ENCODE results near the gene LCLAT1. TPM values are rescaled to one million over a fixed set of nuclear protein-coding genes. Genes with fewer than 3 reads are reported as not detected.

The LCLAT1 gene
- total RNA-seq, 1 donor from 2014 or later, result 29.3 TPM

DNA sequence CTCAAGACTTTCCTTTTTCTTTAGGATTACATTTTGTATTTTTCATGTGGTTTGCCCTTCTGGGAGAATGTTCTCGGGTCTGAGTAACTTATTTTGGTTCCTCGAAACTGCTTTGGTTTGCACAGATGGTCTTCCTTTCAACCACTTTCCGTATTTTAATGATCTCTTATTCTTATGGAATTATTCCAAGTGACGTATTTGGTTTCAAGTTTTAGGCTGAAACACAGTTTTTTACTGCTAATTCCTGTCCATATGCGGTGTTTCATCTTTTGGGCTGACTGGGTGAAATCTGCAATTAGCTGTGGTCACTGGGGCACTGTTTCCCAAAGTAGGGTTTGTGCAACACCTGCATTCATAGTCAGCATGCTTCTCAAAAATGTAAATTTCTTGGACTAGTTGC, 237.5 kb downstream of the LCLAT1 start:
- TF ChIP-seq, protein P1, sequence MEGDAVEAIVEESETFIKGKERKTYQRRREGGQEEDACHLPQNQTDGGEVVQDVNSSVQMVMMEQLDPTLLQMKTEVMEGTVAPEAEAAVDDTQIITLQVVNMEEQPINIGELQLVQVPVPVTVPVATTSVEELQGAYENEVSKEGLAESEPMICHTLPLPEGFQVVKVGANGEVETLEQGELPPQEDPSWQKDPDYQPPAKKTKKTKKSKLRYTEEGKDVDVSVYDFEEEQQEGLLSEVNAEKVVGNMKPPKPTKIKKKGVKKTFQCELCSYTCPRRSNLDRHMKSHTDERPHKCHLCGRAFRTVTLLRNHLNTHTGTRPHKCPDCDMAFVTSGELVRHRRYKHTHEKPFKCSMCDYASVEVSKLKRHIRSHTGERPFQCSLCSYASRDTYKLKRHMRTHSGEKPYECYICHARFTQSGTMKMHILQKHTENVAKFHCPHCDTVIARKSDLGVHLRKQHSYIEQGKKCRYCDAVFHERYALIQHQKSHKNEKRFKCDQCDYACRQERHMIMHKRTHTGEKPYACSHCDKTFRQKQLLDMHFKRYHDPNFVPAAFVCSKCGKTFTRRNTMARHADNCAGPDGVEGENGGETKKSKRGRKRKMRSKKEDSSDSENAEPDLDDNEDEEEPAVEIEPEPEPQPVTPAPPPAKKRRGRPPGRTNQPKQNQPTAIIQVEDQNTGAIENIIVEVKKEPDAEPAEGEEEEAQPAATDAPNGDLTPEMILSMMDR (IDR thresholded peaks at IDR 0.05; ENCODE audit: unreplicated experiment), result no peak
- Mint-ChIP-seq H3K9me3 (ENCODE audit: low read depth) (no peaks in the 10 kb centered on the region), H3K4me1 (ENCODE audit: low read depth) (peaks cover 12% of the 10 kb centered on the region)

DNA sequence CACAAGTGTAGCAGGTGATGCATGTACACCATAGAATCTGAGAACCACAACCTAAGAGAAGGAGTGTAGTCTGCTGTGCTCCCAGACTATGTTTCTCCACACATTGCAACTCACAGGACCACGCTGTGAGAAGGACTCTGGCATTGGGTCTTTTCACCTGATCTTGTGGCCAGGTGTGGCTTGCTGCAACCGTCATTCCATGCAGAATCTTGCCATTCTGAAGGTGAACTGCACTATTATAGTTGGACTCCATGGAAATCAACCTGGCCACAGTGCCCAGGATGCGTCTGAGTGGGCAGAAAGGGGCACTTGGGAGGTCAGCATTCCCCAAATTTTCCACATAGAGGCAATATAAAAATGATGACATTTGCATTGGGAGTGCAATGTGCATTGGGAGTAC, 237.9 kb downstream of the LCLAT1 start:
- H3K4me1 Mint-ChIP-seq (ENCODE audit: low read depth), result peaks cover 12% of the 10 kb centered on the region
- TF ChIP-seq, protein P1 (IDR thresholded peaks at IDR 0.05; ENCODE audit: unreplicated experiment), result no peak
- no peak overlapping the region for H3K27ac Mint-ChIP-seq
- no peaks in the 10 kb centered on the region for H3K36me3 Mint-ChIP-seq (ENCODE audit: insufficient read depth)
- no peak overlapping the region for H3K4me3 Mint-ChIP-seq (ENCODE audit: low read depth)
- no peaks in the 10 kb centered on the region for H3K9me3 Mint-ChIP-seq (ENCODE audit: low read depth)
- H3K27me3 Mint-ChIP-seq, result peaks cover 8% of the 10 kb centered on the region
- no peak for DNase-seq (ENCODE audit: low spot score, unreplicated experiment)

More for the DNA sequence above, 237.5 kb downstream of the LCLAT1 start:
- DNase-seq (ENCODE audit: low spot score, unreplicated experiment), result no peak
- Mint-ChIP-seq H3K27ac (no peak overlapping the region), H3K36me3 (ENCODE audit: insufficient read depth) (no peaks in the 10 kb centered on the region), H3K4me3 (ENCODE audit: low read depth) (no peak overlapping the region), H3K27me3 (peaks cover 8% of the 10 kb centered on the region)

DNA sequence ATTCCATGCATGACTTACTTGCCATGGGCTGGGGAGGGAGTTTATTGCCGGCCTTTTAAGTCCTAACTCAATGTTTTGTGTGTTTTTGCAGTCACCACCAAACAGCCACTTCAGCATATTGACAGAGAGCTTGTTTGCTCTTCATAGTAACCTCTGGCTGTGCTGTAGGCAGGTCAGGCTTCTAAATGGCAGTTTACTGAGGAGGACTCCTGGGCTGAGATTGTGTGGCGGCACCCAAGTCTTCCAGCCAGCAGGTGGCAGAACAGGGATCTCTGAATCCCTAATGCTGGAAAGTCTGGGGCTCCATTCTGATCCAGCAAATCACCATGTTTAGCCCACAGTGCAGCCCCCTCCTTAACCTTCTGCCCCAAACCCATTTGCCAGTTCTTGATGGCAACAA, 239.0 kb downstream of the LCLAT1 start:
- H3K9me3 Mint-ChIP-seq (ENCODE audit: low read depth), result no peaks in the 10 kb centered on the region
- no peaks in the 10 kb centered on the region for H3K36me3 Mint-ChIP-seq (ENCODE audit: insufficient read depth)
- DNase-seq (ENCODE audit: low spot score, unreplicated experiment), result no peak
- no peak overlapping the region for H3K4me3 Mint-ChIP-seq (ENCODE audit: low read depth)
- H3K4me1 Mint-ChIP-seq (ENCODE audit: low read depth), result peaks cover 12% of the 10 kb centered on the region
- peaks cover 3% of the 10 kb centered on the region for H3K27me3 Mint-ChIP-seq
- TF ChIP-seq, protein P1 (IDR thresholded peaks at IDR 0.05; ENCODE audit: unreplicated experiment), result peak; percentile 60
- H3K27ac Mint-ChIP-seq, result no peak overlapping the region

DNA sequence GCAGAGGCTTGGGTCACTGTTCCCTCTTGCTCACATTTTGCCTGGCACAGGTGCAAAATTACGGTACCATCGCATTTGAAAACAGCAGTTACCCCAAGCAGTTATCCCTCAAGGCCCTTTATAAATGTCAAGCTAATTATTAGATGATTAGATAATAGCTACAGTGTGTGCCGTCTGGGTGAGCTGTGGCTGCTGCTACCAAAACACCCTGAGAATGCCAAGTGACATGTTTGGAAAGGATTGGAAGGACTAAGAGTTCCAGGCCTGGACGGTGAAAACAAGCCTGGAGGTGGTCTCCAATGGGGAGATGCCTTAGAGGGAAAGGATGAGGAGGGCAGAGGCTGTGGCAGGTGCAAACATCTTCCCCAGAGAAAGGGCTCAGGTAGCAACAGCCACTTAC, 239.6 kb downstream of the LCLAT1 start:
- Mint-ChIP-seq H3K27ac (no peak overlapping the region), H3K4me3 (ENCODE audit: low read depth) (no peak overlapping the region), H3K27me3 (peaks cover 3% of the 10 kb centered on the region), H3K36me3 (ENCODE audit: insufficient read depth) (no peaks in the 10 kb centered on the region), H3K9me3 (ENCODE audit: low read depth) (no peaks in the 10 kb centered on the region), H3K4me1 (ENCODE audit: low read depth) (peaks cover 12% of the 10 kb centered on the region)
- TF ChIP-seq, protein P1 (IDR thresholded peaks at IDR 0.05; ENCODE audit: unreplicated experiment), result no peak
- DNase-seq (ENCODE audit: low spot score, unreplicated experiment), result no peak

DNA sequence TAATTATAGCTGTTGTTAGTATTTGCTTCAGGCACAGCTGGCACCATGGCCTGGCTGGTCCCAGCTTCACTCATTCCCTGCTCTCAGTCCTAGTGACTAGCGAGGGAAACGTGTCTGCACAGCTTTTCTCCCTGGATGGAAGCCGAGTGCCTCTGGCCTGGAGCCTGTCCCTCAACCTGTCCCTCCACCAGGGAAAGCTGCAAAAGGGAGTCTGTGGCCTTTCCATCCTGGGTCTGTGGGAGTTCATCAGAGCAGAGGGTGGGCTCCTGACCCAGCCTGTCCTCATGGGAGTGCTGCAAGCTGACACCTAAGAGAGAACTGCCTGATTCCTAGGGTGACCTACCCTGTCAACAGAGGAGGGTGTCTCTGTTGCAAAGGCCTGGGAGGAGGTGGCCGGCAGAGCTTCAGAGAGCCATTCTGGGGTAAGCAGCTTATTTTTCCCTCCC, 241.9 kb downstream of the LCLAT1 start:
- H3K36me3 Mint-ChIP-seq (ENCODE audit: insufficient read depth), result no peaks in the 10 kb centered on the region
- no peak overlapping the region for H3K4me3 Mint-ChIP-seq (ENCODE audit: low read depth)
- H3K9me3 Mint-ChIP-seq (ENCODE audit: low read depth), result no peaks in the 10 kb centered on the region
- H3K4me1 Mint-ChIP-seq (ENCODE audit: low read depth), result peaks cover 12% of the 10 kb centered on the region
- H3K27ac Mint-ChIP-seq, result peak overlapping the region; percentile 23
- H3K27me3 Mint-ChIP-seq, result peaks cover 6% of the 10 kb centered on the region
- DNase-seq (ENCODE audit: low spot score, unreplicated experiment), result no peak
- TF ChIP-seq, protein P1 (IDR thresholded peaks at IDR 0.05; ENCODE audit: unreplicated experiment), result no peak

Data from progenitor cell of endocrine pancreas (in vitro differentiated cells).